CD4-positive, alpha-beta T cell treated with Interleukin-21 for 1 hour (primary cell): ENCODE data around the gene GGACT.

Experiments
- DNase-seq: peaks from one replicate; pipeline ENCODE4 v3.0.0-alpha.2; 2020

GGACT gene

GRCh38 chr13:100510208-100510957, 78.2 kb downstream of the GGACT start:
- no peak for DNase-seq

DNA sequence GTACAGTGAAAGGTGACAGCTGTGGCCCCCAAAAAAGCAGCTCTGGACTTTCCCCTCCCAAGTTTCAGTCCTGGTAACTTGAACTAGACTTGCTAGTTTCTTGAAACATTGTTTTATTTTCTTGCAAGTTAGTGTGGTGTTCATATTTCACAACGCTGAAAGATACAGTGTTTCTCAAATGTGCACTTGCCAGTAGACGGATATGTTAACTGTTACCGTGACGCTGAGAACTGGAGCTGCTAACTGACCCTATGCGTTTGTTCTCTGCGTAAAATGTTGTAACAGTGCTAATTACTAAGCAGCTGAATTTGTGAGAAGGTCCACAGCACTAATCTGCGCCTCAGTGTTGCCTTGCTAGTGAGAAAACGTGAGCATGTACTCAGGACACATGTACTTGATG, 79.6 kb downstream of the GGACT start:
- DNase-seq = no peak

- no peak for DNase-seq
These were observed 80.1 kb downstream of the GGACT start for GRCh38 chr13:100508455-100508854.

GRCh38 chr13:100506600-100507422, 81.8 kb downstream of the GGACT start:
- peak; percentile 19 for DNase-seq

DNA sequence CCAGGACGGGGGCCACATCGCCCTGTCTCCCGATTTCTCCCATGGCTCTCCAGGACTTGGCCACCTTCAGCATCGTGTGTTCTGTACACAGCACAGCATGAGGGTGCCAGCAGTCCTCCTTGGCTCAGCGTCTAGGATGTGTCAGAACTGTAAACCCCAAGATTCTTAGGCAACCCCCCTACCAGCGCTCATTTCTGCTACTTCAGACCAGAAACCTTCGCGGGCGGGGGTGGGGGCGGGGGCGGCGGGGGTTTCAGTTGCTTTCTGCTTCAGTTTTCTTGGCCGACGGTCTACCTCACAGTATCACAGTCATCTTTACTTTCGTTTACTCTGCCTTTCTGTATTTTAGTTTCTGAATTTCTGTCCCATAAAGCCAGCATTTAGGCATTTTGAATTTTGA, 82.4 kb downstream of the GGACT start:
- DNase-seq = no peak

DNA sequence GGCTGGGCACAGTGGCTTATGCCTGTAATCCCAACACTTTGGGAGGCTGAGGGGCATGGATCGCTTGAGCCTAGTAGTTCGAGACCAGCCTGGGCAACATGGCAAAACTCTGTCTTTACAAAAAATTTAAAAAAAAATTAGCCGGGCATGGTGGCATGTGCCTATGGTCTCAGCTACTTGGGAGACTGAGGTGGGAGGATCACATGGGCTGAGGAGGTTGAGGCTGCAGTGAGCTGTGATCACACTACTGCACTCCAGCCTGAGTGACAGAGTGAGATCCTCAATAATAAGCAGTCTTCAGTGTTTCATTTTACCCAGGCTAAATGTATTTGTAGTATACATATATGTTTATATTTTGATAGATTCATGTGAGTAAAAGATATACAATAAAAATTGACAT, 85.0 kb downstream of the GGACT start:
- no peak for DNase-seq

- DNase-seq = no peak
These were observed 86.1 kb downstream of the GGACT start for GRCh38 chr13:100502446-100502845.

GRCh38 chr13:100497389-100497788, 91.2 kb downstream of the GGACT start:
- no peak for DNase-seq

DNA sequence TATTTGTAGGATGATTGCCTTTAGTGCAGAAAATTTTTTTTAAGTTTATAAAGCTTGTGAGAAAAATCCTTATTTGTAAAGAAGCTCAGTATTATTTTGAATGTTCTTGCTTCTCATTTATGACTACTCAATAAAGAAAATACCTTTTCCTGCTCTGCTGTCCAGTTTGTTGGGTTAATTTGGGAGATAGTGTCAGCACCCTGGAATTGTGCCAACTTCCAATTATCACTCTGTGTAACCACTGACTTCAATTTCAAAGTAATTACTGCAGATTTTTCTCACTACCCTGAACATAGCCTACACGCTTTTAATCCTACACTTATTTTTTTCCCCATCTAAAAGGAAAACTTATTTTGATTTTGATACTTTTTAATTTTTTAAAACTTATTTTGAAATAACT, 93.1 kb downstream of the GGACT start:
- DNase-seq = no peak

GRCh38 chr13:100493418-100493817, 95.2 kb downstream of the GGACT start:
- no peak for DNase-seq

DNA sequence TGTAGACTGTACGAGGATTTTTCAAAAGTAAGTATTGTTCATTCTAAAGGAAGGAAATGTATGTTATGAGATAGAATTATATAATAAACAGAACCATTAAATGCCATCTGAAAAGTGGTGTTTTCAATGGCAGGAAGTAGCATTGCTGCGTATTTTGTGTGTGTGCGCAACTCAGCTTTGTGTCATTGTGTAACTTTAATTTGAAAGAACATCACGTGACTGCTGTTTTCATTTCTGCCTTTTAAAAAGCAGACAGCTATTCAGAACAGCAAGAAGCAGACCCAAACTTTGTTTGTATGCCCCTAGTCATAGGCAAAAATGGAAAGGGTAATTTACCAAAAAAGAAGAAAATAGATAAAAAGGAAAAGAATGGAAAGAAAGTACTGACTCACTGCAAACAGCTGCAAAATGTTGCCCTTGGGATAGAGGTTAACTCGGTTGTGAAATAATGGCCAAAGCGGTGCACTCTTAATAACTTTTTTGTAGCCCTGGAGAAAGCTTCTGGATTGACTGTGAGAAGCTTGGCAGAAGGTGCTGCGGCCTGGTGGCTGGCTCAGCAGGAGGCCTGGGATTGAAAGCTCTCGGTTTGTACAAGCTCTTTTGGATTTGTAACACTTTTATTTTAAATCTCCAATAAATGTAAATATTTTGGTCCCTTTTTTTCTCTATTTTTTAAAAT, 97.3 kb downstream of the GGACT start:
- DNase-seq = no peak

- DNase-seq = no peak
These were observed 97.9 kb downstream of the GGACT start for GRCh38 chr13:100490692-100491091.

DNA sequence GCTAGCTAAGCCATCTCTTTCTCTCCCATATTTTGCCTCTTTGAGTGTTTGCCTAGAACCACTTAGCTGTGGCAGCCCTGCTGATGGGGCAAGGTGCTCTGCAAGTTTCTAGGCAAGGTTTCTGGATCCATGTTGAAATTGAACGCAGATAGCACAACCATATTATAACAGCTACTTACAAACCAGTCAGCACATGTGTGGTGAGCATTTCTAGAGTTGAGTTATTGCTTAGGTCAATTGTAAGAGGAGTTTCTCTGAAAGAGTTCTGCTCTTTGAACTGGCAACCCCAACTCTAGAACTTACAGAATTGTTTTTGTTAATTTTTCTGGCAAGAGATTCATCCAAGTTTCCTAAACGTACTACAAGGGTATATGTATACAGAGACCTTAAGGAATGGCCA, 103.3 kb downstream of the GGACT start:
- DNase-seq = no peak

DNA sequence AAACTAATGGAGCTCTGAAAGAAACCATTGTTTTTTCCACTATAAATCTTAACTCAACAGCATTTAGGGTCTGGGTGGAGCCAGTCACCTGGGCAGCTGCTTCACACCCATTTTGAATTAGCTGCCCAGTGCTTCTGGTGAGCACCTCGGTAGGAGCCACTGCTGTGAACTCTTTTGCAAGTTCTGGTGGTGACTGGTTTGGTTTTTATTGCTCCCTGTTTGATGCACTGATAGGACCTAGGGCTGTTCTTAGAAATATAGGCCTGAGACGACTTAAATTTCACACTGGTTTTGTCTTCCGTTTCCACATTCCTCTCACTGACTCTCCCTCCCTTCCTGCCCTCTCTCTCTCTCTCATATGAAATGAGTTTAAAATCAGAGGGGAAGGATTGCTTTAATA, 103.9 kb downstream of the GGACT start:
- no peak for DNase-seq

DNA sequence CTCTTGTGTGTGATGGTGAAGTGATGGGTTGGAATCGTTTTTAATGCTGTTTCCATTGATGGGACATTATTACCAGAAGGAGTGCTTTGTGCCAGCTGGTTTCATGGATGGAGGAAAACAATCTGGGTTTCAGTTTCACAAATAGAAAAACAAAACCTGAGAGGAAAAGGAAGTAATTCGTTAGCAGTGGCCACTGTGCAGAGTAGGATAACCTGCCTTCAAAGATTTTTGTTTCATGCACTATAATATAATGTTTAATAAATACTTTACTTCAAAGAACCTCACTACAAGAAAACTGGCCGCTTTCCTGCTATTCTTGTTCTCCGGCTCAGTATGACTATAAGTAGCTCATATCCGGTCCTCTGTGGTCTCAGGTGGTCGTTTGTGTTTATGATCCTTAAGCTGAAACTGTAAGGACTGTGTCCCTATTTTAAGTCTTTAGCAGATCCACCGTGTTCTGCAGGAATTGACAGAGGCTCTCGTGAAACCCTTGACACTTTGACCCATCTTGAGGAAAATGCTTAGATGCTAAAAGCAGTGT, 104.7 kb downstream of the GGACT start:
- DNase-seq = no peak

DNA sequence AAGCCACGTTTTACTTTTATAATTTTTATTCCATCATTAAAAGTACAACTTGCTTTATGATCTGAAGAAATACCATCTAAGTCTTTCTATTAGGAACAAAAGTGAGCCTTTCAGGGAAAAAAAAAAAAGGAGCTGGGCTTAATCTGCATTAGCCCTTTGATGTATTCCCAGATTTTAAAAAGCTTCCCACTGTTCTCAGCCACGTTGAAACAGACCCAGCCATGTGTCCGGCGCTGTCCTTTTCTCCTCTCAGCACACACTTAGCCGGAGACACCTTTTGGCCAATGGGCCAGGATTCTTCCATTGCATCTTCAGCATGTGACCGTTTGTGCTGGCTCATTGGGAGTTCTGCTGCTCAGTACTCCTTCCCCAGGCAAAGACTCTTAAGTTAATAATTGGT, 105.5 kb downstream of the GGACT start:
- no peak for DNase-seq

DNA sequence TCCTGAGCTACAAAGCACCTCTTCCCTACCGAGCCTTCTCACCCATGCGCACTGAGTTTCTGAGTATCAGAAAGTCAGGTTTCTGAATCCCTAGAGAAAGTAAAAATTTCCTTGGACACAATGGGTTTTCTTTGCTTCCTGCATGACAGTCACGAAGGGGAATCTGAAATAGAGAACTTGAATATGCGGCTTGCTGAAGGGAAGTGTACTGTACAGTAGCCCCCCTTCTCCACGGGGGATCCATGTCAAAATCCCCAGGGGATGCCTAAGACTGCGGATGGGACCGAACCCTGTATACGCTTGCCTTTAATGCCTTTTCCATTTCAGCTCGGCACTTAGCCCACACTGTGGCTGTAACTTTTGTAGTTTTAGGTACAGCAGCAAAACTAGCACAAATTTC, 107.9 kb downstream of the GGACT start:
- DNase-seq = no peak
